Middle frontal gyrus (tissue), 1 donor: Measurements from ENCODE around the gene LRFN2.

Experiments used
- DNase-seq: peaks from one replicate; pipeline ENCODE4 v3.0.0-alpha.2; 2015; ENCODE audit warnings: low spot score; ENCODE audit errors: extremely low spot score

The LRFN2 gene

GRCh38 chr6:40352006-40352405, 235.2 kb downstream of the LRFN2 start:
- DNase-seq: no peak

DNA sequence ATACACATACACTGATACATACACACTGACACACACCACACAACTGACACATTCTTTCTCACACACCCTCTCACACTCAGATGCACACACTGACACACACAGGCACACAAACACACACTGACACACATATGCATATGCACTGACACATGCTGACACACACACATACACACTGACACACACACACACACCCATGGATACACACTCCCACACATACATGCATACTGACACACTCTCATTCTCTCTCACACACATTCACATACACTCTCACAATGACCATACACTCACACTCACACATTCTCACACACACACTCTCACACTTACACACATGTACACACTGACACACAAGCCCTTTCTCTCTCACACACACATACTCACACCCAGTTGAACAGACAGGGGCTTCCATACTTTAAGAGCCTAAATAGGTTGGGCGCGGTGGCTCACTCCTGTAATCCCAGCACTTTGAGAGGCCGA, 236.4 kb downstream of the LRFN2 start:
- DNase-seq: no peak

DNA sequence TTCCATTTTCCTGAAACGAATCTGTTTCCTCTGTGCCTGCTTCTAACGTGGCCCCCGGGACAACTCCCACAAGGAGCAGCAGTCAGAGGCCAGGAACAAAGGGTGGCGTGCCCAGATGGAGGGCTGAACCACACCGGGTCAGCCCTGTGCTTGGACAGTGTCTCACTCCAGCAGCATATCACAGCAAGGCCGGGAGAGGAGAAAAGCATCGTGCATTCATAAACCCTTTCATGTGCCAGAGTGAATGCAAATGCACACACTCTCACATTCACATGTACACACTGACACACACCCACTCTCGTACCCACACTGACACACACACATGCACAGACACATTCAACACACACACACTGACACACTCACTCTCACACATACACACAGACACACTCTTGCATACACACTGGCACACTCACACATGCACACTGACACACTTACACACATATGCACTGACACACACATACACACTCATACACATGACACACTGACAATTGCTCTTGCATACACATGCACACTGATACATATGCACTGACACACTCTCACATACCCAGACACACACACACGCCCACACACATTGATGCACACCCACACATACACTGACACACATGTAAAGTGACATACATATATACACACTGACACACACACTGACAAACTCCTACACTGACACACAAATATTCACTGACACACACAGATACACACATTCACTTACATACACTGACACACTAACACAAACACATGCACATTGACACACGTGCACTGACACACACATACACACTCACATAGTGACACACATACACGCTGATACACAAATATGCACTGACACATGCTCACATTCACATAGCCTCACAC, 237.0 kb downstream of the LRFN2 start:
- DNase-seq: no peak

GRCh38 chr6:40349123-40349900, 237.9 kb downstream of the LRFN2 start:
- DNase-seq: no peak

DNA sequence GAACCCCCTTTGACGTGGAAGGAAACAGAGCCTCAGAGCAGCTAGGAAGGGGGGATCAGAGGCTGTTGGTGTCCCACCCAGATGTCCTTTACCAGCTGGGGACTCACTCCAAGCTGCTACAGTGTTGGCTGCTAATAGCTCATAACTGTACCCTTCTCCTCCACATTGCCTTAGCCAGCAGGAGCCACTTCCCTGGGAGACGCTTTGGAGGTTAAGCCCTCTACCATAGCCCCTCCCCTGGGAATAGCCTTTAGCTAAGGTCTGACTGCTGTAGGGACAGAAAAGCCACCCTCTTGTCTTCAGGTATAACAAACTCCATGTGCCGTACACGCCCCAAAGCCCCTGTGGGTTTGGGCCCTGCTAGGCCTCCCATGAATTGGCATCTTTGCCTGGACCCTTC, 238.6 kb downstream of the LRFN2 start:
- no peak for DNase-seq

DNA sequence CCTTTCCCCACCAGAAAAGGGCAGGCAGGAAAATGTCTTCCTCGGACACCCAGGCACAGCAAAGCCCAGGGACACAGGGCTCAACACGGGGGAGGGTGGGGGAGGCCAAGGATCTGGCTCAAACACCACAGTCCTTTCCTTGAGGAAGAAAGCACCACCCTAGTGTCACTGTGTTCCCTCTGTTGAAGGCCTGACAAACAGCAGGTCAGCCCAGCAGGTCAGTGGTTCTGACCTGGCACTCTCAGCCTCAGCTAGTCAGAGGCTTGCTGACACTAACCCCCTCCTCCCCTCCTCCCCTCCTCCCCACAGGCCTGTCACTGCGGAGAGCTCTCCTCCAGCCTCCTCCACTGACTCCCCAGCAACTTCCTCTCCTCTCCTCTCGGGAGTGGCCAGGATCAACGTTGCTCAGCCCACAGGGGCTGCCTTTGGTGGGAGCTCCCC, 239.6 kb downstream of the LRFN2 start:
- no peak for DNase-seq

GRCh38 chr6:40346246-40346645, 240.9 kb downstream of the LRFN2 start:
- no peak for DNase-seq

- no peak for DNase-seq
These were observed 242.5 kb downstream of the LRFN2 start for GRCh38 chr6:40344566-40345167.

GRCh38 chr6:40343877-40344565, 243.1 kb downstream of the LRFN2 start:
- no peak for DNase-seq

- DNase-seq: no peak
These were observed 243.8 kb downstream of the LRFN2 start for GRCh38 chr6:40343318-40343876.

DNA sequence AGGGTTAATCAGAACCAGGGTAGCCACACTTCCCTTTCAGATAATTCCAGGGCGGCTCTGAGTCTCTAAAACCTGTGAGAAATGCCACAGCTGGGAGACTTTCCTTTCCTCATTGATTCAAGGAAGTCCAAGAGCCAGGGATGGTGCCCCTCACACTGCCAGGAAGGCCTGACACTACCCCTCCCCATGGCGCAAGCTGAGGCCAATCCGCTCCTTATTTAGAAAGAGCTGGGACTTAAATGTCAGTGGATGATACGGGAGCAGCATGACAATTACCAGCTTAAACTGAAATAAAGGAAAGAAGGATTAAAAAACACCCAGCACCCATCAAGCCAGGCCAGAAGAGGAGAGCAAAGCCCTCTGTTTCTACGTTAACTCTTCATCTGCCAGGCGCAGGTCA, 244.4 kb downstream of the LRFN2 start:
- DNase-seq: no peak

- DNase-seq: no peak
These were observed 245.4 kb downstream of the LRFN2 start for GRCh38 chr6:40341726-40342125.
